K562 (cell line): ENCODE results near the gene KMT2E. TPM values are rescaled to one million over a fixed set of nuclear protein-coding genes. Genes with fewer than 3 reads are reported as not detected.

Source experiments
- CBX5 ChIP-seq: IDR thresholded peaks from 2 replicates; pipeline ENCODE4 v1.6.1; 2014; ENCODE audit warnings: low read depth, borderline replicate concordance
- CBX8 ChIP-seq: fragments of 200-600 bp; sonication (generic); IDR thresholded peaks from 2 replicates; pipeline ENCODE4 v1.6.1; 2012; ENCODE audit warnings: borderline replicate concordance, mixed run types, low read depth, mild to moderate bottlenecking, moderate library complexity, mixed read lengths, low read length, control low read depth, inconsistent platforms; ENCODE audit not compliant: poor library complexity, severe bottlenecking; ENCODE audit errors: extremely low read depth
- CEBPZ ChIP-seq: fragments of 150-350 bp; IDR thresholded peaks from 2 replicates; pipeline ENCODE4 v1.6.1; 2014; ENCODE audit warnings: low read depth, mild to moderate bottlenecking, low read length, borderline replicate concordance
- ERF ChIP-seq: fragments of 450-650 bp; formaldehyde crosslinking; IDR thresholded peaks from 2 replicates; pipeline ENCODE4 v1.4.0; 2020; ENCODE audit warnings: mild to moderate bottlenecking, mixed read lengths
- HDAC1 ChIP-seq, 2 experiments: fragments of 450-650 bp; IDR thresholded peaks; 2 replicates each; pipeline ENCODE4 v1.6.1; 2016 to 2017; ENCODE audit warnings: inconsistent platforms in 1 of 2, mild to moderate bottlenecking in 1 of 2, moderate library complexity in 1 of 2
- HDGF ChIP-seq: fragments of 450-650 bp; IDR thresholded peaks from 2 replicates; pipeline ENCODE4 v1.6.1; 2016
- HEY1 ChIP-seq: fragments of 250-450 bp; sonication (Bioruptor Pico); IDR thresholded peaks from 2 replicates; pipeline ENCODE4 v1.5.0; 2020; ENCODE audit warnings: mild to moderate bottlenecking, moderate library complexity, borderline replicate concordance
- KLF13 ChIP-seq: fragments of 450-650 bp; IDR thresholded peaks from 2 replicates; pipeline ENCODE4 v1.6.1; 2016; ENCODE audit warnings: missing genetic modification characterization, low read depth, mild to moderate bottlenecking, missing compliant biosample characterization, moderate library complexity, borderline replicate concordance
- NCOA4 ChIP-seq: fragments of 450-650 bp; IDR thresholded peaks from 2 replicates; pipeline ENCODE4 v1.6.1; 2018; ENCODE audit warnings: mild to moderate bottlenecking; ENCODE audit not compliant: partially characterized antibody
- NRF1 ChIP-seq, 2 experiments: fragments of 450-650 bp; IDR thresholded peaks in 1 of 2; conservative IDR thresholded peaks in 1 of 2; 2 replicates each; pipeline ENCODE4 v1.6.1; 2014; ENCODE audit warnings: mild to moderate bottlenecking in 2 of 2
- SRSF9 ChIP-seq: fragments of 200-400 bp; formaldehyde crosslinking; IDR thresholded peaks from 2 replicates; pipeline ENCODE4 v1.6.1; 2017; ENCODE audit warnings: low read depth, low read length, borderline replicate concordance
- THAP7 ChIP-seq: fragments of 250-450 bp; sonication (Bioruptor Pico); IDR thresholded peaks from 2 replicates; pipeline ENCODE4 v1.5.0; 2021
- ZBTB49 ChIP-seq: sonication (generic); formaldehyde crosslinking; IDR thresholded peaks from 2 replicates; pipeline ENCODE4 v1.8.0; 2022; ENCODE audit warnings: missing genetic modification reagents, mild to moderate bottlenecking, borderline replicate concordance
- ZFPM2 ChIP-seq: fragments of 250-450 bp; sonication (Bioruptor Pico); IDR thresholded peaks from 2 replicates; pipeline ENCODE4 v1.5.1; 2022; ENCODE audit warnings: mild to moderate bottlenecking
- ZNF324 ChIP-seq: fragments of 250-450 bp; sonication (Bioruptor Pico); IDR thresholded peaks from 2 replicates; pipeline ENCODE4 v1.4.0; 2020; ENCODE audit warnings: mild to moderate bottlenecking
- ZNF551 ChIP-seq: fragments of 250-450 bp; sonication (Bioruptor Pico); IDR thresholded peaks from 2 replicates; pipeline ENCODE4 v1.5.0; 2021; ENCODE audit warnings: mild to moderate bottlenecking, moderate library complexity
- ZNF639 ChIP-seq, 2 experiments: fragments of 200-800 bp in 1 of 2; sonication (Bioruptor generic) in 1 of 2; sonication (generic) in 1 of 2; formaldehyde crosslinking in 1 of 2; IDR thresholded peaks in 1 of 2; conservative IDR thresholded peaks in 1 of 2; 2 replicates each; pipeline versions ENCODE4 v1.5.0 to v1.6.1; 2016 to 2020; ENCODE audit warnings: missing compliant biosample characterization in 1 of 2, missing genetic modification characterization in 1 of 2, missing genetic modification reagents in 1 of 2
- ZNF707 ChIP-seq: fragments of 250-450 bp; sonication (Bioruptor Pico); conservative IDR thresholded peaks from 2 replicates; pipeline ENCODE4 v1.8.0; 2022; ENCODE audit warnings: inconsistent platforms, mild to moderate bottlenecking, moderate library complexity
- polyA plus RNA-seq, 8 experiments: library from polyadenylated mRNA; depleted of rRNA in 4 of 8; stranded (reverse) in 5 of 8; unstranded in 3 of 8; fragments of >200 nt; fragmentation: Nextera tagmentation in 2 of 8; fragmentation: Illumina TruSeq in 1 of 8; extraction: Ambion mirVana in 2 of 8; extraction: Trizol in 1 of 8; gene quantifications; 2 replicates each; pipeline versions ENCODE4 v1.2.1 to v1.2.3, GENCODE V29; 2011 to 2014; ENCODE audit warnings: inconsistent platforms in 1 of 8, missing spikeins in 1 of 8
- total RNA-seq, 7 experiments: library from RNA; depleted of rRNA in 6 of 7; stranded (reverse); fragments of >200 nt in 6 of 7; fragmentation: Illumina TruSeq in 2 of 7; extraction: Trizol in 2 of 7; gene quantifications; 2 replicates each; pipeline versions ENCODE4 v1.2.1 to v1.2.3, GENCODE V29; 2011 to 2021; ENCODE audit warnings: low replicate concordance in 1 of 7

The KMT2E gene
- total and polyA plus RNA-seq, 9 of the 15 experiments (the other 6 are each of a cell fraction or from before 2014, with no cell fraction given), result 8.9 to 55.3 (median 38.1) TPM

GRCh38 chr7:105013221-105013815, 687 bp upstream of the KMT2E start (continued):
- TF ChIP-seq ZBTB49 (CRISPR knock-in tag) (peak; percentile 65; the same call in 1 of the 2 replicates), NRF1 (conservative IDR thresholded peaks at IDR 0.05 in 1 of 2, IDR thresholded peaks at IDR 0.05 in 1 of 2) (peak; percentile 97 to 98), ZNF707 (CRISPR knock-in tag) (no peak; the same call in 1 of the 2 replicates), NCOA4 (peak; percentile 65), CEBPZ (no peak), HDAC1 (IDR thresholded peaks at IDR 0.05) (peak in 1 of 2 experiments; percentile 49; a peak in 1 of 4 replicates), ZNF551 (CRISPR knock-in tag) (no peak), ERF (CRISPR knock-in tag) (no peak), THAP7 (no peak; the same call in 1 of the 2 replicates), ZNF639 (CRISPR knock-in tag; conservative IDR thresholded peaks at IDR 0.05 in 1 of 2, IDR thresholded peaks at IDR 0.05 in 1 of 2) (no peak), KLF13 (tag) (no peak), ZNF324 (CRISPR knock-in tag) (0 out of 2 replicates have a peak, but pooled peaks have one; percentile 31), CBX5 (0 out of 2 replicates have a peak, but pooled peaks have one; percentile 18), HEY1 (peak; percentile 79; the same call in 1 of the 2 replicates), HDGF (no peak; the same call in none of the 2 replicates), SRSF9 (no peak), CBX8 (no peak), ZFPM2 (CRISPR knock-in tag) (no peak; the same call in 1 of the 2 replicates)
